Common myeloid progenitor, CD34-positive (primary cell): Measurements from ENCODE around the gene SOAT1.
"Not testable (repeated sequence)": the region's sequence is repeated elsewhere in the genome, so short reads cannot be mapped to it uniquely, and the experiment has no call there.

Experiments used
- CTCF ChIA-PET: fragments of 350-600 bp; sonication (Branson Sonifier 250); formaldehyde crosslinking; loops from one replicate; lab custom pipeline; 2021; ENCODE audit warnings: antibody characterized with exemption; lab: Charles Lee
- POLR2A ChIA-PET: fragments of 350-600 bp; sonication (Branson Sonifier 250); formaldehyde crosslinking; loops from one replicate; lab custom pipeline; 2021; ENCODE audit warnings: antibody characterized with exemption; lab: Charles Lee
- DNase-seq, 3 donors: peaks; one replicate each; pipeline versions ENCODE4 v3.0.0 to v3.0.0-alpha.2; 2013
- H3K27ac ChIP-seq, 2 experiments: 1 replicate in 1 of 2; 2 replicates in 1 of 2; pipeline ENCODE4 v1.7.0; 2013; ENCODE audit warnings: inconsistent platforms in 2 of 2, low read length in 2 of 2, mild to moderate bottlenecking in 2 of 2, low read depth in 1 of 2, moderate library complexity in 1 of 2; ENCODE audit not compliant: severe bottlenecking in 2 of 2, insufficient read depth in 1 of 2, poor library complexity in 1 of 2
- H3K27me3 ChIP-seq, 5 experiments: replicated peaks in 2 of 5; 1 replicate in 3 of 5; 2 replicates in 2 of 5; pipeline versions ENCODE4 v1.6.1 to v1.7.0; 2013; ENCODE audit warnings: low read length in 4 of 5, mild to moderate bottlenecking in 2 of 5, moderate library complexity in 2 of 5, inconsistent platforms in 1 of 5; ENCODE audit not compliant: insufficient read depth in 5 of 5, control insufficient read depth in 4 of 5
- H3K36me3 ChIP-seq, 4 experiments: 1 replicate in 2 of 4; 2 replicates in 2 of 4; pipeline versions ENCODE4 v1.6.1 to v1.7.0; 2013; ENCODE audit warnings: low read length in 3 of 4, control low read depth in 1 of 4, mild to moderate bottlenecking in 1 of 4; ENCODE audit not compliant: control insufficient read depth in 4 of 4, insufficient read depth in 4 of 4
- H3K4me1 ChIP-seq, 4 experiments: 1 replicate in 3 of 4; 2 replicates in 1 of 4; pipeline versions ENCODE4 v1.6.1 to v1.7.1; 2013; ENCODE audit warnings: low read length in 3 of 4, mild to moderate bottlenecking in 3 of 4, control low read depth in 1 of 4, inconsistent platforms in 1 of 4, moderate library complexity in 1 of 4; ENCODE audit not compliant: control insufficient read depth in 4 of 4, insufficient read depth in 4 of 4; ENCODE audit errors: control extremely low read depth in 1 of 4
- H3K4me3 ChIP-seq, 7 experiments: 1 replicate in 4 of 7; 2 replicates in 3 of 7; pipeline versions ENCODE4 v1.5.1 to v1.7.0; 2013; ENCODE audit warnings: mild to moderate bottlenecking in 7 of 7, low read length in 6 of 7, moderate library complexity in 6 of 7, inconsistent platforms in 2 of 7, low read depth in 2 of 7, control low read depth in 1 of 7; ENCODE audit not compliant: insufficient read depth in 4 of 7, control insufficient read depth in 1 of 7; ENCODE audit errors: extremely low read depth in 1 of 7
- H3K9me3 ChIP-seq, 5 experiments: 1 replicate in 4 of 5; 2 replicates in 1 of 5; pipeline versions ENCODE4 v1.6.1 to v1.7.1; 2013; ENCODE audit warnings: low read length in 4 of 5, mild to moderate bottlenecking in 2 of 5, inconsistent platforms in 1 of 5, low read depth in 1 of 5, moderate library complexity in 1 of 5; ENCODE audit not compliant: control insufficient read depth in 4 of 5, insufficient read depth in 2 of 5; ENCODE audit errors: control extremely low read depth in 1 of 5
- WGBS: methylation state at CpG from one replicate; pipeline ENCODE4 v1.1.5; 2013; ENCODE audit not compliant: insufficient coverage; 5-methylcytosine and 5-hydroxymethylcytosine counted together

Gene SOAT1

GRCh38 chr1:179262183-179262582, 31.4 kb upstream of the SOAT1 start:
- WGBS: 100% methylated on average over 1 of the region's 1 CpG
- no peaks in the 10 kb centered on the region for H3K9me3 ChIP-seq
- H3K4me3 ChIP-seq: no peak overlapping the region
- no peak for DNase-seq
- H3K36me3 ChIP-seq: no peaks in the 10 kb centered on the region
- ChIA-PET POLR2A (no interaction called here), CTCF (no interaction called here)
- H3K4me1 ChIP-seq: no peaks in the 10 kb centered on the region
- no peak overlapping the region for H3K27ac ChIP-seq
- H3K27me3 ChIP-seq: no peaks in the 10 kb centered on the region

- H3K36me3 ChIP-seq: no peaks in the 10 kb centered on the region
- H3K4me1 ChIP-seq: no peaks in the 10 kb centered on the region
- DNase-seq: no peak
- CTCF ChIA-PET: interaction anchor here (0.6 to 0.9 kb wide), 2 partner anchors 9 to 648 kb away, joined by 3 read pairs; no protein-coding TSS in a partner anchor
- POLR2A ChIA-PET: no interaction called here
- H3K9me3 ChIP-seq: no peaks in the 10 kb centered on the region
- no peak overlapping the region for H3K27ac ChIP-seq
- H3K27me3 ChIP-seq: no peaks in the 10 kb centered on the region
- H3K4me3 ChIP-seq: no peak overlapping the region
Observed at GRCh38 chr1:179263121-179263520, 30.5 kb upstream of the SOAT1 start.

GRCh38 chr1:179264507-179264906, 29.1 kb upstream of the SOAT1 start:
- Histone ChIP-seq H3K36me3 (no peaks in the 10 kb centered on the region), H3K4me1 (no peaks in the 10 kb centered on the region), H3K27me3 (no peaks in the 10 kb centered on the region), H3K4me3 (no peak overlapping the region), H3K27ac (no peak overlapping the region), H3K9me3 (no peaks in the 10 kb centered on the region)
- WGBS: 100% methylated on average over 1 of the region's 3 CpGs
- ChIA-PET CTCF (no interaction called here), POLR2A (no interaction called here)
- no peak for DNase-seq

- no peaks in the 10 kb centered on the region for H3K27me3 ChIP-seq
- ChIA-PET POLR2A (no interaction called here), CTCF (interaction anchor here (1.5 kb wide), 1 partner anchor 11 kb away, joined by 3 read pairs; no protein-coding TSS in a partner anchor)
- H3K4me3 ChIP-seq: no peak overlapping the region
- no peaks in the 10 kb centered on the region for H3K4me1 ChIP-seq
- DNase-seq: no peak
- no peaks in the 10 kb centered on the region for H3K9me3 ChIP-seq
- H3K36me3 ChIP-seq: no peaks in the 10 kb centered on the region
- H3K27ac ChIP-seq: no peak overlapping the region
Observed at GRCh38 chr1:179269071-179269470, 24.5 kb upstream of the SOAT1 start.

GRCh38 chr1:179274424-179274823, 19.2 kb upstream of the SOAT1 start:
- H3K36me3 ChIP-seq, DNase-seq, H3K27me3 ChIP-seq, CTCF ChIA-PET, H3K4me1 ChIP-seq, H3K9me3 ChIP-seq, POLR2A ChIA-PET, H3K4me3 ChIP-seq, H3K27ac ChIP-seq: not testable (repeated sequence)
- WGBS: 91% methylated on average over 2 of the region's 5 CpGs

- 97% methylated on average over 4 of the region's 5 CpGs for WGBS
- no peak for DNase-seq
- Histone ChIP-seq H3K4me3 (no peak overlapping the region), H3K9me3 (peaks cover 0 to 4% (median 0%) of the 10 kb centered on the region in 5 experiments), H3K36me3 (no peaks in the 10 kb centered on the region), H3K27ac (no peak overlapping the region), H3K4me1 (no peaks in the 10 kb centered on the region), H3K27me3 (no peaks in the 10 kb centered on the region)
- CTCF ChIA-PET: no interaction called here
- POLR2A ChIA-PET: no interaction called here
Observed at GRCh38 chr1:179278920-179279319, 14.7 kb upstream of the SOAT1 start.

GRCh38 chr1:179283992-179284391, 9.6 kb upstream of the SOAT1 start:
- WGBS: 100% methylated on average over 1 of the region's 2 CpGs
- Histone ChIP-seq H3K36me3 (no peaks in the 10 kb centered on the region), H3K27ac (no peak overlapping the region), H3K9me3 (peaks cover 0 to 4% (median 0%) of the 10 kb centered on the region in 5 experiments), H3K27me3 (no peaks in the 10 kb centered on the region), H3K4me1 (no peaks in the 10 kb centered on the region), H3K4me3 (no peak overlapping the region)
- no peak for DNase-seq
- ChIA-PET CTCF (no interaction called here), POLR2A (no interaction called here)
